HK-2 (cell line): ENCODE data around the gene APOA1.
A peak's percentile ranks its signal among the peaks of the same experiment; 100 is the strongest.
"Not testable (repeated sequence)": the region's sequence is repeated elsewhere in the genome, so short reads cannot be mapped to it uniquely, and the experiment has no call there.

Experiments used
- DNase-seq: peaks from one replicate; pipeline ENCODE4 v3.0.0-alpha.2; 2018; ENCODE audit not compliant: unreplicated experiment

Gene APOA1

GRCh38 chr11:116813781-116814471 lies 23.5 kb downstream of the APOA1 start:
- no peak for DNase-seq

- DNase-seq = no peak
Measured at GRCh38 chr11:116813170-116813569, 24.3 kb downstream of the APOA1 start.

GRCh38 chr11:116812109-116812508 lies 25.3 kb downstream of the APOA1 start:
- DNase-seq = no peak

GRCh38 chr11:116811194-116811593 lies 26.2 kb downstream of the APOA1 start:
- no peak for DNase-seq

DNA sequence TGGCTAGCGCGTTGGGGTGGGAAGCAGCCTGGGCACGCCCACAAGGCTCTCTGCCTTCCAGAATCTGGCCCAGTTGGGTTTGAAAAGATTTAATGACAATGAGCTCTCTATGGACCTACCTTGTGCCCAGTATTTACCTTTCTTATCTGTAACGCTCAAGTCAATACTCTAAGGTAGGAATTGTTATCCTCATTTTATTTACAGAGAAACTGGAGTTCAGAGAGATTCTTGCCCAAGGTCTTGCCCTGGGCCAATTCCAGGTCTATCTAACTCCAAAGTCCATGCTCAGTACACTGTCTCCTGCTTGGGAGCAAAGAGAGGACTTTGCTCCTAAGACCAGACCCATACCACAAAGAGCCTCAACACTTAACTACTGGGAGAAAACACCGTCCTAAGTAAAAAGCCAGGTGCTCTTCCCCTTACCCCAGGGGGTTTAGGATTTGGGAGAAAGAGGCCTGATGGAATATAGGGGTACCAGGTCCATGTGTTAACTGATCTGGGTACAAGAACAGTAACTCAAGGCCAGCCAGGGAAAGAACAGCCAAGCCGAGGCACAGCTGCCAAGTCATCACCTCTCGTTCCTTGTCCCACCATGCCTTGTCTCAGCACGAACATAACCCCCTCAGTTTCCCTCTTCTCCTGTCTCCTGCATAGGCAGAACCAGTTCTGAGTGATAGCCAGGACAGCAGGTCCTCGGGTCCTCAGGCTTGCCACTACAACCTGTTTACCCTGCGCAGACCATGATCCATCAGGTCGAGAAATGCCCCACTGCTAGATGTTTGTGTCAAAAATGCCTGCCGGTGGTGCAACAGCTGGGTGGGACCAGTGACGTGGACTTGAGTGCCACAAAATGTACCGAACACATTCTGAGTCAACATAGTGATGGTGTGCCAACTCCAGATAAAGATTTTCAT lies 28.9 kb downstream of the APOA1 start:
- DNase-seq = no peak

GRCh38 chr11:116807601-116808261 lies 29.7 kb downstream of the APOA1 start:
- no peak for DNase-seq

DNA sequence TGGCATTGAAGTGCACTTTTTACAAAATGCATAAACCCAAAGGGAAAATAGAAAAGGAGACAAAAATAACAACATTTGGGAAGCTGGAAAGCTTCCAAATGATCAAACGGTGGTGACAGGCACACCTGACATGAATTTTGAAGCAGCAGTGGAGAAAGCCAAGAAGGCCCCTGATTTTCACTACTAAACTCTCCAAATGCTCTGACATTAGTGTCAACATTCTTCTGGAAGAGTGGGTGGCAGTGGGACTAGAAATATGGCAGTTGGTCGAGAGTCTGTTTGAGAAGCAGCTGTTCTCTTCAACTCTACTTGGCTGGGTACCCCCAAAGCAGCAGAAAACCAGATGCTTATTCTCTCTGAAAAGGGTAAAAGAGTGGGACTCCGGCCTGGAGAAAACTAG lies 33.4 kb downstream of the APOA1 start:
- DNase-seq = no peak

GRCh38 chr11:116801662-116802061 lies 35.8 kb downstream of the APOA1 start:
- DNase-seq = not testable (repeated sequence)

- no peak for DNase-seq
Measured at GRCh38 chr11:116800610-116801009, 36.8 kb downstream of the APOA1 start.

- DNase-seq = no peak
Measured at GRCh38 chr11:116798368-116798767, 39.1 kb downstream of the APOA1 start.

GRCh38 chr11:116797816-116798215 lies 39.6 kb downstream of the APOA1 start:
- no peak for DNase-seq

DNA sequence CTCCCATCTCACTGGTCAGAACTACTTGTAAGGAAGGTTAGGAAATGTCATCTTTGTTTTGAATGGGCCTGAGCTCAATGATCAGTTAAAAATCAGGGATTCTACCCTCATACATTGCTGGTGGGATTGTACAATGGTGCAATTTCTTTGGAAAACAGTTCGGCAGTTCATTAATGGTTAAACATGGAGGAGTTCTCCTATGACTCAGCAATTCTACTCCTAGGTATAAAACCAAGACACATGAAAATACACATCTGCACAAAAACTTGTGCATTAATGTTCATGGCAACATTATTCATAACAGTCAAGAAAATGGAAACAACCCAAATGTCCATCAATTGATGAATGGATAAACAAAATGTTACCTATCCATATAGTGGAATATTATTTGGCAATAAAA lies 40.9 kb downstream of the APOA1 start:
- no peak for DNase-seq

DNA sequence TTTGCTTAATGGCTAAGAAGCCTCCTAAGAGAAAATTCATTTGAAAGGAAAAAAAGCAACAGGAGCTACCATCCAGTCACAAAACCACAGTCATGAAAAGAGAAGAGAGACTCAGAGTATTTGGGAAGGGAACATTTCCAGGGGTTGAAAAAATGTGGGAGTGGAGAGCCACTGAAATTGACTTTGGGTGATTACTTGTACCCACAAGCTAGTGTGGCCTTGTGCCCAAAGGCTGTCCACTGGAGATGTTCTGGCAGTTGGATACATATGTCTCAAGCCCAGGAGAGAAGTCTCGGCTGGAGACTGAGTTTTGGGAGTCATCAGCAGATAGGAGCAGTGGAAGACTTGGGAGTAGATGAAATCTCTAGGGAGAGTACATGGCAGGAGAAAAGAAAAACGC lies 42.6 kb downstream of the APOA1 start:
- no peak for DNase-seq

DNA sequence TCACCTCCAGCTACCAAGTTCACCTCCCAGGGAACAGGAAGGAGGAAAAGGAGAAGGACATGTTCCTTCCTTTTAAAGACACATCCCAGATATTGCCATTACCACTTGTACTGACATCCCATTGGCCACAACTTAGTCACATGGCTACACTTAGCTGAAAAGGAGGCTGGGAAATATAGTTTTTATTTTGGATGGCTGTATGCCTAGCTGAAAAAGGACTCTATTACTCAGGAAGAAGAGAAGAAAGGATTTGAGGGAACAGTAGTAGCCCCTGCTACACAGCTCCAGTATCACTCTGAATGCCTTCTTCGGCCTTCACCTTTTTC lies 43.7 kb downstream of the APOA1 start:
- no peak for DNase-seq

- DNase-seq = no peak
Measured at GRCh38 chr11:116792869-116793771, 44.3 kb downstream of the APOA1 start.

GRCh38 chr11:116792144-116792868 lies 45.1 kb downstream of the APOA1 start:
- DNase-seq = no peak

- no peak for DNase-seq
Measured at GRCh38 chr11:116791813-116792143, 45.6 kb downstream of the APOA1 start, which contains the start of gene APOA5. APOA5 (minus strand) TSS chr11:116791879; CDS start chr11:116791860, 19 bp downstream.

- DNase-seq = peak; percentile 39
Measured at GRCh38 chr11:116791002-116791812, 46.2 kb downstream of the APOA1 start.

DNA sequence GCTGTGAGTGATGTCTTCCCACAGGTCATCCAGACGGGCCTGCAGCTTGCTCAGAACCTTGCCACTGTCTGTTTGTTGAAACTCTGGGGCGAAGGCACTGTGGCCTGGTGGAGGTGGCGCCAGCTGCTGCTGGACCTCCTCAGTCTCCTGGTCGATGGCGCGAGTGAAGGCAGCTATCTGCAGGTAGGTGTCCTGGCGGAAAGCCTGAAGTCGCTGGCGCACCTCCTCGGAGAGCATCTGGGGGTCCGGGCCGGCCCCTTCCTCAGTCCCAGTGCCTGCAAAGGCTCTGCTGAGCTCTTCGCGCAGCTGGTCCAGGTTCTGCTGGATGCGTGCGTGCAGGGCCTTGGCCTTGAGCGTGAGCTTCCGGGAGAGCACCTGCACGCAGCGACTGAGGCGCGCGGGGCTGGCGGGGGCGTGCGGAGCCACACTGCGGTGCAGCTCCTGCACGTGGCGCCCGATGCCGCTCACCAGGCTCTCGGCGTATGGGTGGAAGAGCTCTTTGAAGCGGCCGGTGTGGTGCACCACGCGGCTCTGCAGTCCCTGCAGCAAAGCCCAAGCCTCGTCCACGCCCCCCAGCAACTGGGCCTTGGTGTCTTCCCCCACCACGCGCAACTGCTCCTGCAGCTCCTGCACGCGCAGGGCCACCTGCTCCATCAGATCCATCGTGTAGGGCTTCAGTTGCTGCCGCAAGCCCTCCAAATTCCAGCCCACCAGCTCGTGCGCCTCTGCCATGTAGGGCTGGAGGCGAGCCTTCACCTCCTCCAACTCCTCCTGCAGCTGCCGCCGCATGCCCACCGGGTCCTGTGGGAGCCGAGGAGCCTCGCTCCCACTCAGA lies 47.0 kb downstream of the APOA1 start:
- DNase-seq = no peak
